Measurements from ENCODE around the gene PGPEP1.
A peak's percentile ranks its signal among the peaks of the same experiment; 100 is the strongest.

Gene PGPEP1

DNA sequence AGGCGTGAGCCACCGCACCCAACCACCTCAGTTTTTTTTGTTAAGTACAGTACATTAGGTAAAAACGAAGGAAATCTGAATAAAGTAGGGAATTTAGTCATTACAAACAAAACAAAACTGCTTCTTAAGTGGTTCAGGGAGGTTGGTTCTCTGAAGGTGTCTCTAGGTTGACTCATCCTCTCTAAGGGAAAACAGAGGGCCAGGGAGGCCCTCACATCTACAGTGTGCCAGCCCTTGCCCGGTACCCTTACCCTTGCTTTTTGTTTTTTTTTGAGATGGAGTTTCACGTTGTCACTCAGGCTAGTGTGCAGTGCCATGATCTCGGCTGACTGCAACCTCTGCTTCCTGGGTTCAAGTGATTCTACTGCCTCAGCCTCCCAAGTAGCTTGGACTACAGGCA lies 41.8 kb upstream of the PGPEP1 start:
- TF ChIP-seq EP300 (IDR thresholded peaks at IDR 0.05; ENCODE audit: borderline replicate concordance): no peak
- TF ChIP-seq TAF1 (IDR thresholded peaks at IDR 0.05; ENCODE audit: low read depth): no peak
- TF ChIP-seq TCF12 (IDR thresholded peaks at IDR 0.05; ENCODE audit: low read depth): no peak
- no peak for TF ChIP-seq NFIC (IDR thresholded peaks at IDR 0.05)
- no peak for TF ChIP-seq CEBPB (IDR thresholded peaks at IDR 0.05)
- no peak for TF ChIP-seq USF1 (IDR thresholded peaks at IDR 0.05)
- TF ChIP-seq FOXM1 (IDR thresholded peaks at IDR 0.05; ENCODE audit: borderline replicate concordance, low read depth): no peak
- TF ChIP-seq MAX (IDR thresholded peaks at IDR 0.05): no peak
- TF ChIP-seq YY1 (IDR thresholded peaks at IDR 0.05; ENCODE audit: low read depth): no peak
- TF ChIP-seq TEAD4 (IDR thresholded peaks at IDR 0.05): no peak
- no peak for TF ChIP-seq RAD21 (IDR thresholded peaks at IDR 0.05; ENCODE audit: low read depth)
- TF ChIP-seq EGR1 (IDR thresholded peaks at IDR 0.05): no peak
- TF ChIP-seq REST (IDR thresholded peaks at IDR 0.05; ENCODE audit: low read depth): no peak
- no peak for TF ChIP-seq CREB1 (IDR thresholded peaks at IDR 0.05; ENCODE audit: low read depth)
- TF ChIP-seq ZBTB7A (IDR thresholded peaks at IDR 0.05; ENCODE audit: low read depth): no peak

DNA sequence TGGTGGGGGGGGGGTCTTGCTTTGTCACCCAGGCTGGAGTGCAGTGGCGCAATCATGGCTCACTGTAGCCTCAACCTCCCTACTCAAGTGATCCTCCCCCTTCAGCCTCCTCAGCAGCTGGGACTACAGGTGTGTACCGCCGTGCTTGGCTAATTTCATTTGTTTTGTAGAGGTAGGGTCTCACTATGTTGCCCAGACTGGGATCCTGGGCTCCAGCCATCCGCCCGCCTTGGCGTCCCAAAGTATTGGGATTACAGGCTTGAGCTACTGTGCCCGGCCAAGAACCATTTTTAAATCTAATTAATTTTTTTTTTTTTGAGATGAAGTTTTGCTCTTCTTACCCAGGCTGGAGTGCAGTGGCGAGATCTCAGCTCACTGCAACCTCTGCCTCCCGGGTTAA lies 40.7 kb upstream of the PGPEP1 start:
- no peak for TF ChIP-seq NFIC (IDR thresholded peaks at IDR 0.05)
- TF ChIP-seq FOXM1 (IDR thresholded peaks at IDR 0.05; ENCODE audit: borderline replicate concordance, low read depth): no peak
- no peak for TF ChIP-seq TCF12 (IDR thresholded peaks at IDR 0.05; ENCODE audit: low read depth)
- no peak for TF ChIP-seq CEBPB (IDR thresholded peaks at IDR 0.05)
- no peak for TF ChIP-seq MAX (IDR thresholded peaks at IDR 0.05)
- TF ChIP-seq TAF1 (IDR thresholded peaks at IDR 0.05; ENCODE audit: low read depth): no peak
- TF ChIP-seq RAD21 (IDR thresholded peaks at IDR 0.05; ENCODE audit: low read depth): no peak
- no peak for TF ChIP-seq USF1 (IDR thresholded peaks at IDR 0.05)
- TF ChIP-seq REST (IDR thresholded peaks at IDR 0.05; ENCODE audit: low read depth): no peak
- TF ChIP-seq EGR1 (IDR thresholded peaks at IDR 0.05): no peak
- no peak for TF ChIP-seq CREB1 (IDR thresholded peaks at IDR 0.05; ENCODE audit: low read depth)
- TF ChIP-seq ZBTB7A (IDR thresholded peaks at IDR 0.05; ENCODE audit: low read depth): no peak
- no peak for TF ChIP-seq EP300 (IDR thresholded peaks at IDR 0.05; ENCODE audit: borderline replicate concordance)
- no peak for TF ChIP-seq TEAD4 (IDR thresholded peaks at IDR 0.05)
- TF ChIP-seq YY1 (IDR thresholded peaks at IDR 0.05; ENCODE audit: low read depth): no peak

GRCh38 chr19:18300930-18301717 lies 39.3 kb upstream of the PGPEP1 start:
- TF ChIP-seq TAF1 (IDR thresholded peaks at IDR 0.05; ENCODE audit: low read depth): no peak
- TF ChIP-seq EP300 (IDR thresholded peaks at IDR 0.05; ENCODE audit: borderline replicate concordance): no peak
- TF ChIP-seq NFIC (IDR thresholded peaks at IDR 0.05): peak; percentile 68
- TF ChIP-seq USF1 (IDR thresholded peaks at IDR 0.05): peak; percentile 7; the same call in 1 of the 2 replicates
- TF ChIP-seq MAX (IDR thresholded peaks at IDR 0.05): peak; percentile 28; the same call in 1 of the 2 replicates
- TF ChIP-seq RAD21 (IDR thresholded peaks at IDR 0.05; ENCODE audit: low read depth): no peak
- TF ChIP-seq REST (IDR thresholded peaks at IDR 0.05; ENCODE audit: low read depth): no peak
- no peak for TF ChIP-seq ZBTB7A (IDR thresholded peaks at IDR 0.05; ENCODE audit: low read depth)
- no peak for TF ChIP-seq TEAD4 (IDR thresholded peaks at IDR 0.05)
